Caco-2 (cell line): Measurements from ENCODE around the gene BCOR. TPM values are rescaled to one million over a fixed set of nuclear protein-coding genes. Genes with fewer than 3 reads are reported as not detected.
A peak's percentile ranks its signal among the peaks of the same experiment; 100 is the strongest.

Experiments
- BruUV-seq: library from RNA; stranded (reverse); fragments of 400-500 nt; replicated peaks from 2 replicates; lab custom pipeline; 2021; lab: Mats Ljungman, UMichigan
- CTCF ChIA-PET: fragments of 300-600 bp; sonication (Branson Sonifier 250); formaldehyde crosslinking; loops from one replicate; lab custom pipeline; 2022; ENCODE audit warnings: antibody characterized with exemption; lab: Charles Lee
- POLR2A ChIA-PET: fragments of 300-600 bp; sonication (Branson Sonifier 250); formaldehyde crosslinking; loops from one replicate; lab custom pipeline; 2022; ENCODE audit warnings: antibody characterized with exemption; lab: Charles Lee
- DNase-seq, 2 experiments: peaks; one replicate each; pipeline versions ENCODE4 v3.0.0 to v3.0.0-alpha.2; 2020 to 2022
- H3K27me3 ChIP-seq: replicated peaks from 2 replicates; pipeline ENCODE4 v1.6.0; 2011; ENCODE audit warnings: low read length; ENCODE audit not compliant: control insufficient read depth, insufficient read depth
- H3K36me3 ChIP-seq: 2 replicates; pipeline ENCODE4 v1.5.1; 2011; ENCODE audit warnings: low read length; ENCODE audit not compliant: control insufficient read depth, insufficient read depth
- H3K4me1 ChIP-seq: fragments of 250-450 bp; sonication (Bioruptor Pico); 2 replicates; pipeline ENCODE4 v1.5.1; 2020; ENCODE audit warnings: mild to moderate bottlenecking
- H3K4me3 ChIP-seq: 2 replicates; pipeline ENCODE4 v1.5.1; 2011; ENCODE audit warnings: low read depth, mild to moderate bottlenecking, control low read depth, low read length
- H3K9me3 ChIP-seq: fragments of 250-450 bp; sonication (Bioruptor Pico); 2 replicates; pipeline ENCODE4 v1.5.1; 2020; ENCODE audit warnings: mild to moderate bottlenecking, moderate library complexity
- H3K27ac Mint-ChIP-seq: one replicate; pipeline ENCODE4 v1.8.0; 2022; ENCODE audit warnings: mixed read lengths; ENCODE audit not compliant: unreplicated experiment
- H3K27me3 Mint-ChIP-seq: one replicate; pipeline ENCODE4 v1.8.0; 2022; ENCODE audit warnings: mixed read lengths; ENCODE audit not compliant: insufficient read depth, unreplicated experiment
- H3K36me3 Mint-ChIP-seq: one replicate; pipeline ENCODE4 v1.8.0; 2022; ENCODE audit warnings: mild to moderate bottlenecking, mixed read lengths; ENCODE audit not compliant: insufficient read depth, unreplicated experiment
- H3K4me1 Mint-ChIP-seq: one replicate; pipeline ENCODE4 v1.8.0; 2022; ENCODE audit warnings: low read depth, mixed read lengths; ENCODE audit not compliant: unreplicated experiment
- H3K4me3 Mint-ChIP-seq: one replicate; pipeline ENCODE4 v1.8.0; 2022; ENCODE audit warnings: mild to moderate bottlenecking, moderate library complexity, mixed read lengths; ENCODE audit not compliant: unreplicated experiment
- H3K9me3 Mint-ChIP-seq: one replicate; pipeline ENCODE4 v1.8.0; 2022; ENCODE audit warnings: mixed read lengths; ENCODE audit not compliant: unreplicated experiment
- intact Hi-C: fragments of 100-400 bp; cut with micrococcal nuclease; formaldehyde crosslinking; loops from one replicate; pipeline ENCODE4 v1.10.0; 2022; ENCODE audit not compliant: unreplicated experiment
- total RNA-seq: library from RNA; stranded (reverse); gene quantifications from 2 replicates; pipeline ENCODE4 v1.2.3, GENCODE V29; 2022
- TF ChIP-seq, protein P1 (sequence below), 2 experiments: fragments of 200-600 bp in 1 of 2; IDR thresholded peaks; 1 replicate in 1 of 2; 2 replicates in 1 of 2; pipeline versions ENCODE4 v1.5.1 to v1.8.0; 2011 to 2022; ENCODE audit warnings: antibody characterized with exemption in 1 of 2, control low read depth in 1 of 2, inconsistent platforms in 1 of 2, low read depth in 1 of 2, low read length in 1 of 2, mild to moderate bottlenecking in 1 of 2, moderate library complexity in 1 of 2; ENCODE audit not compliant: insufficient read depth in 1 of 2, severe bottlenecking in 1 of 2, unreplicated experiment in 1 of 2

Gene BCOR
- total RNA-seq, 1 experiment from 2014 or later = 16.2 TPM

DNA sequence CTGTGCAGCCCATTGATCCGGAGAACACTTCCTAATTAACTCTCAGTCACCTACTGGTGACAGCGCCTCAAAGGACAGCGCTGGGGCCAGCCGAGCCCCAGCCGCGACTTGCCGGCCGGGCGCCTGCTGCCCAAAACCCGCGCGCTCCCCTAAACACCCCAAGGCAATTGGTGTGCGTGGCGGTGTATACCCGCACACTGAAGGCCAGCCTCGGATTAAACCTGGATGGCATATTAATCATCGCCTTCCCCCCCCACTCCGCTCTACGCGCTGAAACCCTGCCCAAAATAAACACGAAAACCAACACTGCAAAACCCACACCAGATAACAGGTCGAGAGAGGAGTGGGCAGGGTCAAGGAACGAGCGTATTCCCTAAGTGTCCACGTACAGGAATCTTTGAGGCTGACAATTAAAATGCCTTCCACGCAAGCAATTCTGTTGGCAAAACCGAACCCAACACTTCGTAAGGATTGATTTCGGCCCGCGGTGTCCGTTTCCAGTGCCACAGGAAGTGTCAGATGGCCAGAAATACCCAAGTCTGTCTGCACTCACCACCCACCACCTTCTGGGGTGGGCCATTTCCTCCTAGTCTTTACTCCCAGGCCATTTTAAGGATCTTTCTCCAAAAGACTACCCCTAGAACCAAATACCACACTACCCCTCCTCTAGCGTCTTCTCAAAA lies 2.7 kb downstream of the BCOR start:
- H3K36me3 Mint-ChIP-seq = peaks cover 11% of the 10 kb centered on the region
- no peaks in the 10 kb centered on the region for H3K27me3 Mint-ChIP-seq
- peak overlapping the region; percentile 55 for H3K4me3 ChIP-seq
- H3K9me3 ChIP-seq = no peaks in the 10 kb centered on the region
- intact Hi-C loops = loop anchor here (5.0 kb wide), 1 partner anchor 172 kb away; no protein-coding TSS in a partner anchor
- DNase-seq = no peak
- ChIA-PET CTCF (no interaction called here), POLR2A (no interaction called here)
- H3K27ac Mint-ChIP-seq = no peak overlapping the region
- no peaks in the 10 kb centered on the region for H3K27me3 ChIP-seq
- TF ChIP-seq, protein P1, sequence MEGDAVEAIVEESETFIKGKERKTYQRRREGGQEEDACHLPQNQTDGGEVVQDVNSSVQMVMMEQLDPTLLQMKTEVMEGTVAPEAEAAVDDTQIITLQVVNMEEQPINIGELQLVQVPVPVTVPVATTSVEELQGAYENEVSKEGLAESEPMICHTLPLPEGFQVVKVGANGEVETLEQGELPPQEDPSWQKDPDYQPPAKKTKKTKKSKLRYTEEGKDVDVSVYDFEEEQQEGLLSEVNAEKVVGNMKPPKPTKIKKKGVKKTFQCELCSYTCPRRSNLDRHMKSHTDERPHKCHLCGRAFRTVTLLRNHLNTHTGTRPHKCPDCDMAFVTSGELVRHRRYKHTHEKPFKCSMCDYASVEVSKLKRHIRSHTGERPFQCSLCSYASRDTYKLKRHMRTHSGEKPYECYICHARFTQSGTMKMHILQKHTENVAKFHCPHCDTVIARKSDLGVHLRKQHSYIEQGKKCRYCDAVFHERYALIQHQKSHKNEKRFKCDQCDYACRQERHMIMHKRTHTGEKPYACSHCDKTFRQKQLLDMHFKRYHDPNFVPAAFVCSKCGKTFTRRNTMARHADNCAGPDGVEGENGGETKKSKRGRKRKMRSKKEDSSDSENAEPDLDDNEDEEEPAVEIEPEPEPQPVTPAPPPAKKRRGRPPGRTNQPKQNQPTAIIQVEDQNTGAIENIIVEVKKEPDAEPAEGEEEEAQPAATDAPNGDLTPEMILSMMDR (IDR thresholded peaks at IDR 0.05; ENCODE audit: insufficient read depth in 1 of 2, low read depth in 1 of 2, low read length in 1 of 2, severe bottlenecking in 1 of 2, unreplicated experiment in 1 of 2) = no peak
- peaks cover 14% of the 10 kb centered on the region for H3K4me1 ChIP-seq
- H3K4me1 Mint-ChIP-seq = peaks cover 18% of the 10 kb centered on the region
- H3K9me3 Mint-ChIP-seq = no peaks in the 10 kb centered on the region
- H3K4me3 Mint-ChIP-seq = peak overlapping the region; percentile 83
- H3K36me3 ChIP-seq = no peaks in the 10 kb centered on the region
- BruUV-seq = no TSS peak

DNA sequence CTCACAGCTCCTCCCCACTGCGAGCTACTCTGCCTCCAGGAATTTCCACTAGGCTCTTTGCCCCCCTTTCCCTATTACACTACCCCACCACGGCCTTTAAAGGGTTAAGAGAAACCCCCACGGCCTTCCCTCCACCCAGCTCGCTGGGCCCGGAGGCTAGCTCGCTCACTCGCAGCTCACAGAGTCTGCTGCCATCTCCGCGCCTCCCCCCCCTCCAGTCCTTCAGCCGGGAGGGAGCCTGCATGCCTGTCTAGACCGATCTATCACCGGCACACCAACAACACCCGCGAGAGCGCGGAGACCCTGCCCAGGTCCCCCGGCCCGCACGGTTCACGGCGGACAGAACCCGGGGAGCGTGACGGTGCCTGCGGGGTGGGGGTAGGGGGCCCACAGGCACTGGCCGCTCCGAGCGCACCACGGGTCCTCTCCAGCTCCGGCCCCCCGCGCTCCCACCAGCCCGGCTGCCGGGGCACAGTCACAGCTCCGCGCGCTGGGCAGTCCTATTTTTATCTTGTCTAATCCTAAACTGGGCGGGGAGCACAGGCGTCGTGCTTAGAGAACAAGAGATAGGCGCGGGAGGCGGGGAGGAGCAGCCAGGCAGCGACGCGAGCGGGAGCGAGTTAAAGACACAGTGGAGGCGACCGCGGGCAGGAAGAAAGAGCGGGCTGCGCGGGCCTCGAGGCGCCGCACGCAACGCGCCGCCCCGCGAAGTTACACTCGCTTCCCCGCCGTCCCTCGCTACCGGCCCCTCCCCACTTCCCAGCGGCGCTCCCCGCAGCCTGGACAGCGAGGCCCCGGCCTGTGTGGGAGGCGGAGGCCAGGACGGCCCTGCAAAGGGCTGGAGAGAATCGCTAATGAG lies 3.5 kb downstream of the BCOR start:
- Mint-ChIP-seq H3K9me3 (no peaks in the 10 kb centered on the region), H3K36me3 (peaks cover 11% of the 10 kb centered on the region), H3K27me3 (no peaks in the 10 kb centered on the region), H3K4me3 (peak overlapping the region; percentile 83), H3K4me1 (peaks cover 18% of the 10 kb centered on the region), H3K27ac (no peak overlapping the region)
- POLR2A ChIA-PET = interaction anchor here (0.5 to 0.8 kb wide), 2 partner anchors 81 to 84 kb away, joined by 3 to 4 read pairs; no protein-coding TSS in a partner anchor
- Histone ChIP-seq H3K9me3 (no peaks in the 10 kb centered on the region), H3K36me3 (no peaks in the 10 kb centered on the region), H3K27me3 (no peaks in the 10 kb centered on the region), H3K4me1 (peaks cover 14% of the 10 kb centered on the region), H3K4me3 (peak overlapping the region; percentile 55)
- intact Hi-C loops = no loop called here
- peak in 1 of 2 experiments; percentile 41 for DNase-seq
- BruUV-seq = no TSS peak
- CTCF ChIA-PET = no interaction called here
- TF ChIP-seq, protein P1 (IDR thresholded peaks at IDR 0.05; ENCODE audit: insufficient read depth in 1 of 2, low read depth in 1 of 2, low read length in 1 of 2, severe bottlenecking in 1 of 2, unreplicated experiment in 1 of 2) = no peak

DNA sequence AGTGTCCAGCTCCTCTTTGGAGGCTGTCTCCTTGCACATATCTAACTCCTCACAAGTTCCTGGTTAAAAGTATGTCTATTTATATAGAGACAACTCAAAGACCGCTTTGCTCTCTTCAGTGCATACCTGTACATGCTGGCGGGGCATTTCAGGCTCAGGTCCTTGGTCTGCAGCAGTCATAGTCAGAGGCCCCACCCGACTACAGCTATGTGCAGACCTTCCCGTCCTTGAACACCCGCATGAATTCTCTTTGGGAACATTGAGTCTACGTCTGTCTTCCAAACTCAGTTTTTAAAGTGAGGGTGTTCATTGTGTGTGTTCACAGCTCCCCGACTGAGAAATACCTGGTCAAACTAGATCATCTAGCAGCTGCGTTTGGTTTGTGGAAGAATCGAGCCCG lies 4.2 kb downstream of the BCOR start:
- H3K9me3 ChIP-seq = no peaks in the 10 kb centered on the region
- no TSS peak for BruUV-seq
- H3K4me1 Mint-ChIP-seq = peaks cover 18% of the 10 kb centered on the region
- no peak overlapping the region for H3K4me3 ChIP-seq
- H3K27me3 Mint-ChIP-seq = no peaks in the 10 kb centered on the region
- H3K27me3 ChIP-seq = no peaks in the 10 kb centered on the region
- peaks cover 11% of the 10 kb centered on the region for H3K36me3 Mint-ChIP-seq
- CTCF ChIA-PET = no interaction called here
- peaks cover 14% of the 10 kb centered on the region for H3K4me1 ChIP-seq
- no peaks in the 10 kb centered on the region for H3K9me3 Mint-ChIP-seq
- peak overlapping the region; percentile 83 for H3K4me3 Mint-ChIP-seq
- intact Hi-C loops = no loop called here
- no peak overlapping the region for H3K27ac Mint-ChIP-seq
- POLR2A ChIA-PET = interaction anchor here (0.8 kb wide), 1 partner anchor 80 kb away, joined by 3 read pairs; no protein-coding TSS in a partner anchor
- TF ChIP-seq, protein P1 (IDR thresholded peaks at IDR 0.05; ENCODE audit: insufficient read depth in 1 of 2, low read depth in 1 of 2, low read length in 1 of 2, severe bottlenecking in 1 of 2, unreplicated experiment in 1 of 2) = no peak
- no peaks in the 10 kb centered on the region for H3K36me3 ChIP-seq
- DNase-seq = no peak
